GM12873 (cell line): ENCODE results near the gene DNAAF3.

ENCODE experiments used
- TF ChIP-seq, protein P1 (sequence below): IDR thresholded peaks from 2 replicates; pipeline ENCODE4 v1.5.1; 2012; ENCODE audit warnings: low read depth, mild to moderate bottlenecking, moderate library complexity, low read length, control low read depth; ENCODE audit not compliant: insufficient read depth; ENCODE audit errors: missing control alignments

The DNAAF3 gene

DNA sequence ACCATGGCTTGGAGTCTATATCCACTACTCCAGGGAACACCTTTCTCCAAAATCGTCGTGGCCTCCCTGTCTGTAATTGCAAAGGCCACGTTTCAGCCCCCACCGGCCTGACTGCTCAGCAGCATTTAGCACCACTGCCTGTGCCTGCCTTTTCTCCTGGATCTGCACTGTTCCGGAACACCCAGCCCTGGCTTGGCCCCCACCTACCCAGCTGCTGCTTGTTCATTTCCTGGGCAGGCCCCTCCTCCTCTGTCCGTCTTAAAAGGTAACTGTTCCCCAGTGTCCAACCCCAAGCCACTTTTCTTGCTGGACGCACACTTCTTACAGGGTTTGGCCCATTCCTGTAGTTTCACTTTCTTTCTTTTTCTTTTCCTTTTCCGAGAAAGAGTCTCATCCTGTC is 22.2 kb upstream of the DNAAF3 start:
- TF ChIP-seq, protein P1, sequence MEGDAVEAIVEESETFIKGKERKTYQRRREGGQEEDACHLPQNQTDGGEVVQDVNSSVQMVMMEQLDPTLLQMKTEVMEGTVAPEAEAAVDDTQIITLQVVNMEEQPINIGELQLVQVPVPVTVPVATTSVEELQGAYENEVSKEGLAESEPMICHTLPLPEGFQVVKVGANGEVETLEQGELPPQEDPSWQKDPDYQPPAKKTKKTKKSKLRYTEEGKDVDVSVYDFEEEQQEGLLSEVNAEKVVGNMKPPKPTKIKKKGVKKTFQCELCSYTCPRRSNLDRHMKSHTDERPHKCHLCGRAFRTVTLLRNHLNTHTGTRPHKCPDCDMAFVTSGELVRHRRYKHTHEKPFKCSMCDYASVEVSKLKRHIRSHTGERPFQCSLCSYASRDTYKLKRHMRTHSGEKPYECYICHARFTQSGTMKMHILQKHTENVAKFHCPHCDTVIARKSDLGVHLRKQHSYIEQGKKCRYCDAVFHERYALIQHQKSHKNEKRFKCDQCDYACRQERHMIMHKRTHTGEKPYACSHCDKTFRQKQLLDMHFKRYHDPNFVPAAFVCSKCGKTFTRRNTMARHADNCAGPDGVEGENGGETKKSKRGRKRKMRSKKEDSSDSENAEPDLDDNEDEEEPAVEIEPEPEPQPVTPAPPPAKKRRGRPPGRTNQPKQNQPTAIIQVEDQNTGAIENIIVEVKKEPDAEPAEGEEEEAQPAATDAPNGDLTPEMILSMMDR, result no peak

DNA sequence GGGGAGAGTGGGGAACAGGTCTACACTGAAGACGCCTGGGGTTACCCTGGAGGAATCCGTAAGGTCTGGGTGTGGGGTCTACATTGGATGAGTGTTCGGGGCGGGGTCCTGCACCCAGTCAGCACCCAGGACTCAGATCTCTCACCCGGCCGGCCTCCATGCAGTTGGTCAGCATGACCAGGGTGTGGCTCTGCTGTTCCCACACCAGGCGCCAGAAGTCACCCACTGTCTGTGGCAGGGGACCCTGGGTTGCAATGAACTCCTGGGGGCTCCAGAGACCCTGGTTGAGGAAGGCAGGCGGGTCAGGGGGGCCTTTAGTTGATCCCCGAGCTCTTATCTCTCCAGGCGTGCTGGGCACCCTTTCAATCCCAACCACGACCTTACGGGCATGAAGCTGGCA is 19.7 kb upstream of the DNAAF3 start:
- TF ChIP-seq, protein P1, result no peak

DNA sequence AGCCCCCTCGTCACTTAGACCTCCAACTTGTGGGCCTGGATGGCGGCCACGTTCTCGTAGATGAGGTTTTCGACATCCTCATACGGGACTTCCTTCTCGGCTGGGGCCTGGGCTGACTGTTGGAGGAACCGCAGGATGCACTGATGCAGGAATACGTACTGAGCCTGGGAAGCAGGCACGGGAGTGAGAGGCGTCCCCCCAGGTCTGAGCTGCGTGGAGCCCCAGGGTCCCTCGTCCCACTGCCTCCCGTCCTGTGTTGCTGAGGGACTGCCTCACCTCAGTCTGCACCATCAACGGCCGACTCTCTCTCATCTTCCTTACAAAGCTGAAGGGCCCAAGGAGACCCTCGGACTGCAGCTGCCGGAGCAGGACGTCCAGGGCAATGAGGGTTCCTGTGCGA is 15.3 kb upstream of the DNAAF3 start:
- TF ChIP-seq, protein P1, result no peak

DNA sequence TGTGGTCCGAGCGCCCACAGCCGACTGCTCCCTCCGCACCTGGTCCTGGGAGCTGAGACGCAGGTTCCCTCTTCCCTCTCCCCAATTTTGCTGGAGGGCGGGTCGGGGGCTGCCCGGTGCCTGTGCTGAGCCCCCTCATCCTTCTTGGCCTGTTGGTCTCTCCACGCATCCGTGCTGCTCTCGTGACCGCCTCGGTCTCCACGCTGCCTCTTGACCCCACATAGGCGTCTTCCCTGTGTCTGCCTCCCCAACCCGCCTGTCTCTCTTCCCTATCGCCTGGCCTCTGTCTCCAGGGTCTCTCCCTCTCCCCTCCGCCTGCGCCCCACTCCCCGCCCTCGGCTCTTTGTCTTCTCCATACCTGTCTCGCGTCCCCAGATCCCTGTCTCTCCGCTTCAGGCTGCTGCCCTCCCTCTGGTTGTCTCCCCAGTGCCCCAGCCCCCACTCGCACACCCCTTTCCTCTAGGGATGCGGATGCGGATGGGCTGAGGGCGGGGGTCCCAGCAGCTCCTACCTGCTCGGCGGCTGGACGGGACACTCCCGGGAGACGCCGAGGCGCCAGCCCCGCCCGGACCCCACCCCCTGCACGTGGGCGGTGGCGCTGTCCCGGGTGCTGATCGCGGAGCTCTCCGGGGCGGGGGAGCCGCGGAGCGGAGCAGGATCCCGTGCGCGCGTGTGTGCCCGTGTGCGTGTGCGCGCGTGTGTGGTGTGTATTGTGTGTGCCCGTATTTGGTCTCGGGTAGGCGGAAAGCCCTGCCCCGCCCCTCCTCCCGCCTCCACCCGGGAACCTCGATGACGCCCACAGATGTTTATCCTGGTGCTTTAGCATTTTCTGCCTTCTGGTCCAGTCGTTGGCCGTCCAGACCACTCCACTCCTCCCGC is 13.4 kb upstream of the DNAAF3 start, which contains the start of gene SYT5:
TSS of gene SYT5 (minus strand) at position 684 of the 879 bp plus-strand sequence. CDS start 1,248 bp downstream, outside the sequence.
- TF ChIP-seq, protein P1, result no peak

DNA sequence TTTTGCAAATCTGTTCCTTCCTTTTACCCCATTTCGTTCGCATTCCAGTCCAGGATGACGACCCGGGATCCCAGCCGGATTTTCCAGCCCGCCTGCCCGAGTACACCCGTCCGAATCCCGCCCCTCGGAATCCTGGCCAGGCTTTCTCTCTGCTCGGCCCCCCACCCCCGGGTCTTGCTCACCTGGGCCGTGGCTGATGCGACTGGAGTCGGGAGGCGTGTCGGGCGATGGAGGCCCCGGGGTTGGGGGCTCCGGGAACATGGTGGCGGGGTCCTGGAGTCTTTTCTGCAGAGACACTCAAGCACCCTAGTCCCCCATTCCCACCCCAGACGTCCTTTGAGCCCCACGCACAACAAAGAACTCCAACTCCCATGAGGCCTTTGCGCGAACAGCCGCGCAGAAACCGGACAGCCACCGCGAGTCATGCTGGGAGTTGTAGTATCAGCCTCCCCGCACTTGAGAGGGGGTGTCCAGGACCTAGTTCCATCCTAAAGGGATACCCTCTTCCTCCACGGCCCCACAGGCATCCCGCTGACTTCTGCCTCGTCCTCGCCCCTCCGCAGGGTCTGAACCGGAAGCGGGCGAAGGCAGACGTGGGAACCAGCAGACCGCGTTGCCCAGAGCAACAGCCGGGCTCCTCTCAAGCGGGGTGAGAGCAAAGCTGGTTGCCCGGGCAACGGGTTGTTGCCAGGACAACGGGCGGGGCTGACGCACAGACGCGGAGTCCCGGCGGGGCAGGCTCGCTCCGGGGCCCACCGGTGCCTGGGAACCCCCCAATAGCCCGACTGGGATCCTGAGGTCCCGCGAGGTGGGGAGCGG is 12.6 kb upstream of the DNAAF3 start:
- TF ChIP-seq, protein P1, result no peak

DNA sequence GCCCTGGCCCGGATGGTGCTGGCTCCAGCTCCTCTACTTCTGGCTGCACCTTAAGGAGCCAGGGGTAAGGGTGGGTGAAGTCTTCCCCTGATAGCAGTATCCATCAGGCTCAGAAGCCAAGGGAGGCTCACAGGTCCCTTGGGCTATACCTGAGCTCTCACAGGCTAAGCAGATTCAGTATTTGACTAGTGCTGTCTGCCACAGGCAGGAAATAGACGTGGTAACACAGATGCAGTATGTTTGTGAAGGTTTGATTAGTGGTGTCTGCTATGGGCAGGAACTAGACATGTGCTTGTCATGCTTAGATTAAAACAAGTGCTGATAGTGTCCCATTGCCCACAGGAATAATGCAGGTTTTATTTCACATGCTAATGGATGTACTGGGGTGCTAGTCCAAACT is 9.7 kb upstream of the DNAAF3 start:
- TF ChIP-seq, protein P1, result no peak

DNA sequence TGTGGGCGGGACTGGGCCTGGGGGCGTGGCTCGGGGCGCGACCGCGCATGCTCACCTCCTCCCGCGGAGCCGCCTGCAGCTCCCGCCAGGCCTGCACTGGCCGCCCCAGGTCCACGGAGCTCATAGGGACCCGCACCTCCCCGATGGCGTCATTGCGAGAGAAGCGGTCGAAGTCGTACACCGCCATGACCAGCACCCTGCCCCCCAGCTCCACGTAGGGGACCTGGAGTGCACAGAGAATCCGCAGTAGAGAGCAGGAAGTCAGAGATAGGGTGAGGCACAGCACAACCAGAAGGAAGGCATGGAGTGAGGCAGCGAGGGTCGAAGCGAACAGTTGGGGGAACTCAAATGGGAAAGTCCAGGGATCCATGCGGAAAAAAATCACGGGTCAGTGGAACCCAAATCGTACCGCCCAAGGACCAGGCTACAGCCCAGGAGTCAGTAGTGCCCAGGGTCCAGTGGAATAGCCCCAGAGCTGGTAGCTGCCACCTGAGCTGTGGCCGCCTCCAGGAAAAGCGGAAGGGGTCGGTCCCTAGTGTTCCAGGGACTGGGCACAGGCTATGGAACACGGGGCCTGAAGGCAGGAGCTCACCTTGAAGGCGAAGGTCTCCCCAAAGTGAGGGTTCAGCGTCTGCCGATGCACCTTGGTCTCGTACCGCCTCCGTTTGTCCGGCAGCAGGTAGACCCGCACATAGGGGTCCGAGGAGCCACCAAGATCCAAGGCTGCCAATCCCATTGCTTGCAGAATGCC is 8.9 kb upstream of the DNAAF3 start:
- TF ChIP-seq, protein P1, result no peak
